ENCODE measurements around the gene SHISAL2A. TPM values are rescaled to one million over a fixed set of nuclear protein-coding genes. Genes with fewer than 3 reads are reported as not detected.

The SHISAL2A gene
- total and polyA plus RNA-seq, 2 of the 13 experiments (the other 11 are each of a cell fraction or from before 2014, with no cell fraction given): not detected

DNA sequence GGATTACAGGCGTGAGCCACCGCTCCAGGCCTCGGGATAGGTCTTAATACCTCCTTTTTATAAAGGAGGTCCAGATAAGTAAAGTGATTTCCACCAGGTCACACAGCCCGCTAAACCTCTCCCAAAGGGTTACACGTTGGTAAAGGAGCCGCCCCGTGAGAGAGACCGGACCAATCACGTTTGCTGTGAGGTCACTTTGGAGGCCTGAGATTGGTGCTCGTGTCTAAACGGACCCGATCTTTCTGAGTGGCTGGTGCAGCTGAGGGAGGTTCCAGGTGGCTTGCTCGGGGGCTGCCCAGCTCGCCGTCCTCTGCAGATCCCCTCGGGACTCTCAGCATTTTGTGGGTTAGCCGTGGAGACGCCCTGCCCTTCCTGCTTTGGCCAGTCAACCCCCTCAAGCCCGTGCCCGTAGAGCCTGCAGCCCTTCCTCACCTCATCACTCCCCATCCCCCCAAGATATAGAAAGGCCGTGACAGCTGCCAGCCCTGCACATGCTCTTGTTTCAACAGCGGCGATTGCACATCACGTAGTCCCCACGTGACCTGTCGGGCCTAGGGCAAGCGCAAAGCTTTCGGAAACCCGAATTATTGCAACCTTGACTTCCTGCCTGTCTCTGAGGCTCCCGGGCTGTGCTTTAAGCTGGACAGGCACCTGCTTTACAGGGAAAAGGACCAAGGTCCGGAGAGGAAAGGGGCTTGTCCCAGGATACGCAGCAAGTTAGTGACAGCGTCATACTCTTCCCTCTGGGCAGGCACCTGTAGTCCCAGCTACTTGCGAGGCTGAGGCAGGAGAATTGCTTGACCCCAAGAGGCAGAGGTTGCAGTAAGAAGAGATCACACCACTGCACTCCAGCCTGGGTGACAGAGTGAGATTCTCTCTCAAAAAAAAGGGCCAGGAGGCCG lies 70.2 kb downstream of the SHISAL2A start (continued):
- TF ChIP-seq, protein P1, sequence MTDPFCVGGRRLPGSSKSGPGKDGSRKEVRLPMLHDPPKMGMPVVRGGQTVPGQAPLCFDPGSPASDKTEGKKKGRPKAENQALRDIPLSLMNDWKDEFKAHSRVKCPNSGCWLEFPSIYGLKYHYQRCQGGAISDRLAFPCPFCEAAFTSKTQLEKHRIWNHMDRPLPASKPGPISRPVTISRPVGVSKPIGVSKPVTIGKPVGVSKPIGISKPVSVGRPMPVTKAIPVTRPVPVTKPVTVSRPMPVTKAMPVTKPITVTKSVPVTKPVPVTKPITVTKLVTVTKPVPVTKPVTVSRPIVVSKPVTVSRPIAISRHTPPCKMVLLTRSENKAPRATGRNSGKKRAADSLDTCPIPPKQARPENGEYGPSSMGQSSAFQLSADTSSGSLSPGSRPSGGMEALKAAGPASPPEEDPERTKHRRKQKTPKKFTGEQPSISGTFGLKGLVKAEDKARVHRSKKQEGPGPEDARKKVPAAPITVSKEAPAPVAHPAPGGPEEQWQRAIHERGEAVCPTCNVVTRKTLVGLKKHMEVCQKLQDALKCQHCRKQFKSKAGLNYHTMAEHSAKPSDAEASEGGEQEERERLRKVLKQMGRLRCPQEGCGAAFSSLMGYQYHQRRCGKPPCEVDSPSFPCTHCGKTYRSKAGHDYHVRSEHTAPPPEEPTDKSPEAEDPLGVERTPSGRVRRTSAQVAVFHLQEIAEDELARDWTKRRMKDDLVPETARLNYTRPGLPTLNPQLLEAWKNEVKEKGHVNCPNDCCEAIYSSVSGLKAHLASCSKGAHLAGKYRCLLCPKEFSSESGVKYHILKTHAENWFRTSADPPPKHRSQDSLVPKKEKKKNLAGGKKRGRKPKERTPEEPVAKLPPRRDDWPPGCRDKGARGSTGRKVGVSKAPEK (CRISPR knock-in tag; IDR thresholded peaks at IDR 0.05; ENCODE audit: borderline replicate concordance): no peak
- TF ChIP-seq HHEX (CRISPR knock-in tag; IDR thresholded peaks at IDR 0.05): no peak
- 0 out of 2 replicates have a peak, but pooled peaks have one; percentile 68 for TF ChIP-seq PAX8 (CRISPR knock-in tag; IDR thresholded peaks at IDR 0.05; ENCODE audit: borderline replicate concordance)
- TF ChIP-seq ZFAT (CRISPR knock-in tag; conservative IDR thresholded peaks at IDR 0.05): no peak; the same call in 1 of the 2 replicates
- no peak for TF ChIP-seq TCF7L2 (IDR thresholded peaks at IDR 0.05; ENCODE audit: low read depth, low read length)
- peak; percentile 96; the same call in 1 of the 2 replicates for TF ChIP-seq NFKB2 (CRISPR knock-in tag; IDR thresholded peaks at IDR 0.05; ENCODE audit: borderline replicate concordance)
- TF ChIP-seq, protein P2, sequence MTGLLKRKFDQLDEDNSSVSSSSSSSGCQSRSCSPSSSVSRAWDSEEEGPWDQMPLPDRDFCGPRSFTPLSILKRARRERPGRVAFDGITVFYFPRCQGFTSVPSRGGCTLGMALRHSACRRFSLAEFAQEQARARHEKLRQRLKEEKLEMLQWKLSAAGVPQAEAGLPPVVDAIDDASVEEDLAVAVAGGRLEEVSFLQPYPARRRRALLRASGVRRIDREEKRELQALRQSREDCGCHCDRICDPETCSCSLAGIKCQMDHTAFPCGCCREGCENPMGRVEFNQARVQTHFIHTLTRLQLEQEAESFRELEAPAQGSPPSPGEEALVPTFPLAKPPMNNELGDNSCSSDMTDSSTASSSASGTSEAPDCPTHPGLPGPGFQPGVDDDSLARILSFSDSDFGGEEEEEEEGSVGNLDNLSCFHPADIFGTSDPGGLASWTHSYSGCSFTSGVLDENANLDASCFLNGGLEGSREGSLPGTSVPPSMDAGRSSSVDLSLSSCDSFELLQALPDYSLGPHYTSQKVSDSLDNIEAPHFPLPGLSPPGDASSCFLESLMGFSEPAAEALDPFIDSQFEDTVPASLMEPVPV (CRISPR knock-in tag; IDR thresholded peaks at IDR 0.05): peak; percentile 93
- TF ChIP-seq, protein P3, sequence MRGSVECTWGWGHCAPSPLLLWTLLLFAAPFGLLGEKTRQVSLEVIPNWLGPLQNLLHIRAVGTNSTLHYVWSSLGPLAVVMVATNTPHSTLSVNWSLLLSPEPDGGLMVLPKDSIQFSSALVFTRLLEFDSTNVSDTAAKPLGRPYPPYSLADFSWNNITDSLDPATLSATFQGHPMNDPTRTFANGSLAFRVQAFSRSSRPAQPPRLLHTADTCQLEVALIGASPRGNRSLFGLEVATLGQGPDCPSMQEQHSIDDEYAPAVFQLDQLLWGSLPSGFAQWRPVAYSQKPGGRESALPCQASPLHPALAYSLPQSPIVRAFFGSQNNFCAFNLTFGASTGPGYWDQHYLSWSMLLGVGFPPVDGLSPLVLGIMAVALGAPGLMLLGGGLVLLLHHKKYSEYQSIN (CRISPR knock-in tag; IDR thresholded peaks at IDR 0.05; ENCODE audit: borderline replicate concordance): 0 out of 2 replicates have a peak, but pooled peaks have one; percentile 55
- no peak; the same call in 1 of the 2 replicates for TF ChIP-seq RFX5 (IDR thresholded peaks at IDR 0.05; ENCODE audit: low read depth, low read length)
- TF ChIP-seq, protein P4, sequence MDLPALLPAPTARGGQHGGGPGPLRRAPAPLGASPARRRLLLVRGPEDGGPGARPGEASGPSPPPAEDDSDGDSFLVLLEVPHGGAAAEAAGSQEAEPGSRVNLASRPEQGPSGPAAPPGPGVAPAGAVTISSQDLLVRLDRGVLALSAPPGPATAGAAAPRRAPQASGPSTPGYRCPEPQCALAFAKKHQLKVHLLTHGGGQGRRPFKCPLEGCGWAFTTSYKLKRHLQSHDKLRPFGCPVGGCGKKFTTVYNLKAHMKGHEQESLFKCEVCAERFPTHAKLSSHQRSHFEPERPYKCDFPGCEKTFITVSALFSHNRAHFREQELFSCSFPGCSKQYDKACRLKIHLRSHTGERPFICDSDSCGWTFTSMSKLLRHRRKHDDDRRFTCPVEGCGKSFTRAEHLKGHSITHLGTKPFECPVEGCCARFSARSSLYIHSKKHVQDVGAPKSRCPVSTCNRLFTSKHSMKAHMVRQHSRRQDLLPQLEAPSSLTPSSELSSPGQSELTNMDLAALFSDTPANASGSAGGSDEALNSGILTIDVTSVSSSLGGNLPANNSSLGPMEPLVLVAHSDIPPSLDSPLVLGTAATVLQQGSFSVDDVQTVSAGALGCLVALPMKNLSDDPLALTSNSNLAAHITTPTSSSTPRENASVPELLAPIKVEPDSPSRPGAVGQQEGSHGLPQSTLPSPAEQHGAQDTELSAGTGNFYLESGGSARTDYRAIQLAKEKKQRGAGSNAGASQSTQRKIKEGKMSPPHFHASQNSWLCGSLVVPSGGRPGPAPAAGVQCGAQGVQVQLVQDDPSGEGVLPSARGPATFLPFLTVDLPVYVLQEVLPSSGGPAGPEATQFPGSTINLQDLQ (CRISPR knock-in tag; IDR thresholded peaks at IDR 0.05): peak; percentile 28; the same call in 1 of the 2 replicates
- TF ChIP-seq, protein P5, sequence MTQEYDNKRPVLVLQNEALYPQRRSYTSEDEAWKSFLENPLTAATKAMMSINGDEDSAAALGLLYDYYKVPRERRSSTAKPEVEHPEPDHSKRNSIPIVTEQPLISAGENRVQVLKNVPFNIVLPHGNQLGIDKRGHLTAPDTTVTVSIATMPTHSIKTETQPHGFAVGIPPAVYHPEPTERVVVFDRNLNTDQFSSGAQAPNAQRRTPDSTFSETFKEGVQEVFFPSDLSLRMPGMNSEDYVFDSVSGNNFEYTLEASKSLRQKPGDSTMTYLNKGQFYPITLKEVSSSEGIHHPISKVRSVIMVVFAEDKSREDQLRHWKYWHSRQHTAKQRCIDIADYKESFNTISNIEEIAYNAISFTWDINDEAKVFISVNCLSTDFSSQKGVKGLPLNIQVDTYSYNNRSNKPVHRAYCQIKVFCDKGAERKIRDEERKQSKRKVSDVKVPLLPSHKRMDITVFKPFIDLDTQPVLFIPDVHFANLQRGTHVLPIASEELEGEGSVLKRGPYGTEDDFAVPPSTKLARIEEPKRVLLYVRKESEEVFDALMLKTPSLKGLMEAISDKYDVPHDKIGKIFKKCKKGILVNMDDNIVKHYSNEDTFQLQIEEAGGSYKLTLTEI (CRISPR knock-in tag; conservative IDR thresholded peaks at IDR 0.05): no peak
- TF ChIP-seq ZNF143 (CRISPR knock-in tag; IDR thresholded peaks at IDR 0.05): peak; percentile 40; the same call in 1 of the 2 replicates
- TF ChIP-seq KLF16 (CRISPR knock-in tag; IDR thresholded peaks at IDR 0.05): peak in 1 of 2 experiments; percentile 81; a peak in 1 of 4 replicates
- no peak for TF ChIP-seq ZSCAN22 (CRISPR knock-in tag; IDR thresholded peaks at IDR 0.05)
- TF ChIP-seq CEBPG (CRISPR knock-in tag; IDR thresholded peaks at IDR 0.05): peak; percentile 88
- no peak for TF ChIP-seq SRSF4 (IDR thresholded peaks at IDR 0.05; ENCODE audit: low read depth, low read length, poor library complexity, severe bottlenecking)
- TF ChIP-seq U2AF2 (IDR thresholded peaks at IDR 0.05; ENCODE audit: low read depth, low read length): peak; percentile 77; the same call in 1 of the 2 replicates
- TF ChIP-seq WIZ (CRISPR knock-in tag; IDR thresholded peaks at IDR 0.05): no peak; the same call in 1 of the 2 replicates

Data from HepG2 (cell line).